Non-pigmented ciliary epithelial cell (primary cell): ENCODE measurements around the gene CD9.
A peak's percentile ranks its signal among the peaks of the same experiment; 100 is the strongest.
"Not testable (repeated sequence)": the region's sequence is repeated elsewhere in the genome, so short reads cannot be mapped to it uniquely, and the experiment has no call there.

Experiments used
- DNase-seq: peaks from one replicate; pipeline ENCODE4 v3.0.0-alpha.2; 2010; ENCODE audit warnings: low read depth

Gene CD9

GRCh38 chr12:6200256-6201212 lies at the start of gene CD9:
TSS of gene CD9 (plus strand) at chr12:6200400. CDS start at chr12:6200500, 100 bp downstream.
- no peak for DNase-seq

- DNase-seq, result no peak
Measured at GRCh38 chr12:6154730-6155459, 45.3 kb upstream of the CD9 start.

GRCh38 chr12:6157482-6157881 lies 42.7 kb upstream of the CD9 start:
- DNase-seq, result no peak

- DNase-seq, result no peak
Measured at GRCh38 chr12:6158255-6158654, 41.9 kb upstream of the CD9 start.

- no peak for DNase-seq
Measured at GRCh38 chr12:6158749-6159148, 41.5 kb upstream of the CD9 start.

- DNase-seq, result not testable (repeated sequence)
Measured at GRCh38 chr12:6159166-6160011, 40.8 kb upstream of the CD9 start.

GRCh38 chr12:6160049-6160649 lies 40.1 kb upstream of the CD9 start:
- DNase-seq, result not testable (repeated sequence)

GRCh38 chr12:6161124-6161882 lies 38.9 kb upstream of the CD9 start:
- DNase-seq, result no peak

GRCh38 chr12:6163416-6164060 lies 36.7 kb upstream of the CD9 start:
- no peak for DNase-seq

GRCh38 chr12:6165395-6165794 lies 34.8 kb upstream of the CD9 start:
- DNase-seq, result no peak

GRCh38 chr12:6166808-6167207 lies 33.4 kb upstream of the CD9 start:
- no peak for DNase-seq

- DNase-seq, result peak; percentile 97
Measured at GRCh38 chr12:6167327-6168280, 32.6 kb upstream of the CD9 start.

GRCh38 chr12:6171409-6172015 lies 28.7 kb upstream of the CD9 start:
- no peak for DNase-seq

GRCh38 chr12:6172086-6172485 lies 28.1 kb upstream of the CD9 start:
- DNase-seq, result no peak

- no peak for DNase-seq
Measured at GRCh38 chr12:6172862-6173261, 27.3 kb upstream of the CD9 start.

- no peak for DNase-seq
Measured at GRCh38 chr12:6177642-6178358, 22.4 kb upstream of the CD9 start.

GRCh38 chr12:6178981-6179761 lies 21.0 kb upstream of the CD9 start:
- no peak for DNase-seq
